Measurements from ENCODE around the gene HAAO. TPM values are rescaled to one million over a fixed set of nuclear protein-coding genes. Genes with fewer than 3 reads are reported as not detected.

The HAAO gene
- total RNA-seq, 2 experiments from 2014 or later = 0.17 TPM; not detected in 1

DNA sequence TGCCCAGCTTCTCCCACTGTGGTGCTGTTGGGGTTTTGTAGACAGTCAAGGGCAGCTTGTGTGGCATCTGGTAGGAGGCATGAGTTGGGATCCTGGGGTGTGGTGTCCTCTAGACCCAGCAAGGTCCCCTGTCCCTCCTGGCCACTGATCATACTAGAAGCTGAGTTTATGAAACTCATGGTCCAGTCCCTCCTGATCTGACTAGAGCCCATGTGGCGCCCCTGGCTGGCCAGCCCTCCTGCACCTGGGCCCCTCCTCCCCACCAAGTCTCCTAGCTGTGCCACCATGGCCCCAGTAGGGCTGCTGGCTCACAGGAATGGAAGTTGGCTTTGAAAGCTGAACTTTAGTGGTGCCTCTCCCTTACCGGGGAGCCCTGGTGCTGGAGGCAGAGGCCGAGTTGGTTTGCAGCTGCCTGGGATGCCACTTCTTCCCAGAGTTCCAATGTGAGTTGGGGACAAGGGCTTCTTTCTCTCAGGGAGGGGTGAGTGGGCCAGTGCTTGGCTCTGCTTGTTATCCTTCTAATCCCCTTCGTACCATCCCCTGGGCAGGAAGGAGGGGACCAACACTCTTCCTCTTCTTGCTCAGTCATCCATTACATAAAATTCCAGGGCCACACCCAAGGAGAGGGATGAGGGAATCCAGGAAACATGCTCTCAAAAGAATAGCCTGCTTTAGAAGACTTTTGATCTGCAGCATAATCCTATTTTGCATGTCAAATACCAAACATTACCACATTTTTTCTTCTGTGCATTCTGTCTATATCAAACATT lies 37.5 kb upstream of the HAAO start:
- no peak for DNase-seq
- ChIA-PET POLR2A (interaction anchor here (1.6 kb wide), 1 partner anchor 19 kb away, joined by 4 read pairs; no protein-coding TSS in a partner anchor), CTCF (interaction anchor here (0.5 to 3.8 kb wide), 10 partner anchors 17 to 777 kb away, joined by 3 to 43 read pairs (median 4); partner anchors contain the start of gene ZFP36L2)
- Mint-ChIP-seq H3K27ac (no peak overlapping the region), H3K4me3 (no peak overlapping the region), H3K27me3 (peaks cover 2% of the 10 kb centered on the region), H3K9me3 (no peaks in the 10 kb centered on the region), H3K4me1 (ENCODE audit: low read depth) (peaks cover 14% of the 10 kb centered on the region), H3K36me3 (no peaks in the 10 kb centered on the region)
- intact Hi-C loops (cut with micrococcal nuclease) = loop anchor here (2.0 to 5.0 kb wide), 2 partner anchors 399 to 652 kb away; no protein-coding TSS in a partner anchor

DNA sequence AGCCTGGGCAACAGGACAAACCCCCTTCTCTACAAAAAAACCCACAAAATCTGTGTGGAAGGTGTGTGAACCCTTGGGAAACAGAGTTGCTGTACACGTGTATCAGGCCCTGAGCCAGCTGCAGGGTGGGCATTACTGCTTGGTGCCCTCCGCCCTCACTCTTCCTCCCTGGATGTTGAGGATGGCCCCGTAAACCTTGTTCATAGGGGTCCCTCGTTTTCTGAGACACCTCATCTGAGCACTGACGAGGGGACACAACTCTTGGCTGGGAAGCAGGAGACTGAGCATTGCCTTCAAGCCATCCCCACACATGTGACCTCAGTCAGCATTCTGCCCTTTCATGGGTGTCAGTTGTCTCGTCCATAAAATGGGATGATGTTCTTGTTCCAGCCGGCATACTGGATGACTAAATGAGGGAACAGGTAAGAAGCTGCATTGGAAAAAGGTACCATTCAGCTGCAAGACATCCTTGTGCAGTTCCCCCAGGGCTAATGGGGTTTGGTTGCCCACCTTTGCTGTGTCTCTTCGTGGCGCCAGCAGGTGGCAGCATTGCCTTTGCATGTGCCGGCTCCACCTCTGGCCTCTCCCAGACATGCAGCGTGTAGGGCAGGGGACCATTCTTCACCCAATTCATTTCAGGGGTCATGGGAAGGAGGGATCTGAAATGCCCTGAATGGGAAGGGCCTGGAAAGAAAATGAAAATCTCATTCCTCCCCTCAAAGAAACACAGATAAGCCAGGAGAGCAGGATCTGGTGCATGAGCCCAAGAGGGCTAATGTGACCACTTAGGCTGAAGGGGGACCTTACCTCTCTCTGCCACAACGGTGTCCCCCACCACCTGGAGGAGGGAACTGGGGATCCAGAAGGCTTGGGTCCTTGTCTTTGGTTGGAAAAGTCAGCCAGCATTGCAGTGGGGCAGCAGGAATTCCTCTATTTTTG lies 36.4 kb upstream of the HAAO start:
- Mint-ChIP-seq H3K27ac (no peak overlapping the region), H3K36me3 (no peaks in the 10 kb centered on the region), H3K4me1 (ENCODE audit: low read depth) (peaks cover 14% of the 10 kb centered on the region), H3K4me3 (no peak overlapping the region), H3K9me3 (no peaks in the 10 kb centered on the region), H3K27me3 (peaks cover 2% of the 10 kb centered on the region)
- POLR2A ChIA-PET = interaction anchor here (1.6 kb wide), 1 partner anchor 18 kb away, joined by 4 read pairs; no protein-coding TSS in a partner anchor
- intact Hi-C loops (cut with micrococcal nuclease) = loop anchor here (2.0 to 5.0 kb wide), 2 partner anchors 400 to 654 kb away; no protein-coding TSS in a partner anchor
- DNase-seq = peak; percentile 78
- CTCF ChIA-PET = interaction anchor here (0.5 to 3.8 kb wide), 20 partner anchors 10 to 752 kb away, joined by 3 to 43 read pairs (median 4); no protein-coding TSS in a partner anchor

DNA sequence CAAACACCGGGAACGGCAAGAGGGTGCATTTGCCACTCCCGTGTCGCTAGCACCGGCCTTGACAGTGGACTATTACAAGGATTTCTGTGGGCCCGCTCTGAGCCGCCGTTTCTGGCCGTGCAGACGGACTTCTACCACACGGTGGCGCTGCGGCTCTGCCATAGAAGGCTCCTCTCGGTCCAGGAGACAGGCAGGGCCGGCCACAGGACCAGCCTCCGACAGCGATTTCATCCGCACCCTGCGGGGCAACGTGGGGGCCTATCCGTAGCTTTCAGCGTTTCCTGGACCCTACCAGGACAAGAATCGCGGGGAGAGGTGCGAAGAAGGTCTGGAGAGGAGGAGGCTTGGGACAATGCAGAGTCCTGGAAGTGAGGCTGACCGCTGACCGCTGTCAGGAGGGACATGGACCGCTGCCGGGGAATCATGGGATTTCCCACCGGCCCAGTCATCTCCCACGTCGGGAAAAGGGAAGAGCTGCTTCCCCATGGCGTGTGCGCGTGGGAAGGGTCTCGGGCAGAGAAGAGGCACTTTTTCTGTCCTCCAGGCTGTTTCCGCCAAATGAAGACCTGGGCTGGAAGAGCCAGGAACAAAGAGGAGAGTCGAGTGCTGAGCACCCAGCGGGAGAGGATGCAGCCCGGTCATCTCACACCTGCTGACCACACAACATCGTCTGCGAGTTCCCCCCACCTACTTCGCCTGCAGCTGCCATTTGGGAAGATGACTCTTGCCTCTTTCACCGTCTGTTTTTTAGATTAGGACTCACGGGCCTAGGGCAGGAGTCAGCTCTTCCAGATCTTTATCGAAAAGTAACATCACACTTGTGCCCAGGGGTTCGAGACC lies 35.5 kb upstream of the HAAO start:
- peak; percentile 86 for DNase-seq
- CTCF ChIA-PET = interaction anchor here (0.7 to 3.8 kb wide), 18 partner anchors 9 to 783 kb away, joined by 3 to 43 read pairs (median 4); no protein-coding TSS in a partner anchor
- Mint-ChIP-seq H3K27me3 (peaks cover 2% of the 10 kb centered on the region), H3K4me1 (ENCODE audit: low read depth) (peaks cover 14% of the 10 kb centered on the region), H3K9me3 (no peaks in the 10 kb centered on the region), H3K27ac (no peak overlapping the region), H3K4me3 (peak overlapping the region; percentile 24), H3K36me3 (no peaks in the 10 kb centered on the region)
- POLR2A ChIA-PET = no interaction called here
- intact Hi-C loops (cut with micrococcal nuclease) = loop anchor here (2.0 to 5.0 kb wide), 3 partner anchors 401 to 781 kb away; no protein-coding TSS in a partner anchor

DNA sequence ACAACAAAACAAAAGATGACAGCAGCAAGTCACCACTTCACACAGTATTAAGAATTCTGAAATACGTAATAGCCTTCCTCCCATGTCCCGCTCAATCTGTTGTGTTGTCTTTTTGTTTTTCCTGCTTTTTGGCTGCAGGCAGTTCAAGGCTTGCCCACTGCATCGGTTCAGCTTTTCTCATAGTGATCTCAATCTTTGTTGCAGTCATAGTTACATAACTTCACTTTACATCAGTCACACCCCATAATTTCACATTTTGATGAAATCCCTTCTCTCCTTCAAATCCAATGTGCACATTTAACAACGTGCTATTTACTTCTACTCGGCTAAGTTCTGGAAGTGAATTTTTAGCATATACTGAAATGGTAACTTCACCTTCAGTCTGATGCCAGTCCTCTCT lies 33.8 kb upstream of the HAAO start:
- ChIA-PET CTCF (interaction anchor here (1.0 to 2.6 kb wide), 2 partner anchors 13 to 15 kb away, joined by 5 to 12 read pairs; no protein-coding TSS in a partner anchor), POLR2A (no interaction called here)
- intact Hi-C loops (cut with micrococcal nuclease) = loop anchor here (2.0 to 5.0 kb wide), 2 partner anchors 656 to 783 kb away; no protein-coding TSS in a partner anchor
- Mint-ChIP-seq H3K4me3 (no peak overlapping the region), H3K36me3 (no peaks in the 10 kb centered on the region), H3K9me3 (no peaks in the 10 kb centered on the region), H3K27ac (no peak overlapping the region), H3K27me3 (peaks cover 2% of the 10 kb centered on the region), H3K4me1 (ENCODE audit: low read depth) (peaks cover 14% of the 10 kb centered on the region)
- no peak for DNase-seq

DNA sequence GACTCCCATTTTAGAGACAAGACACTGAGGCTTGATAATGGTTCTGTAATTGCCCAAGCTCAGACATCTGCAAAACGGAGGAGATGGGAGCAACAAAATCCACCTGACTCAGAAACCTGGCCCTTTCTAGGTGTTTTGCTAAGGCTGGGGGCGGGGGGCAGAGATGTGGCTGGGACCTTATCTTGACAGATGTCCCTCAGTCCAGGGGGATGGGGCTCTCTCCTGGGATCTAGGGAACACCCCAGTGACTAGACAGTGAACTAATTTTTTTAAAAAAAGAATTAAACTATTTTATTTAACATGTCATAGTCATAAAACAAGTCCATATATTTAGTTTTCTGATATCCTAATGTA lies 32.0 kb upstream of the HAAO start:
- POLR2A ChIA-PET = interaction anchor here (1.4 kb wide), 1 partner anchor 13 kb away, joined by 7 read pairs; no protein-coding TSS in a partner anchor
- Mint-ChIP-seq H3K9me3 (no peaks in the 10 kb centered on the region), H3K36me3 (no peaks in the 10 kb centered on the region), H3K27me3 (peaks cover 5% of the 10 kb centered on the region), H3K4me3 (no peak overlapping the region), H3K27ac (no peak overlapping the region), H3K4me1 (ENCODE audit: low read depth) (peaks cover 14% of the 10 kb centered on the region)
- no peak for DNase-seq
- intact Hi-C loops (cut with micrococcal nuclease) = no loop called here
- CTCF ChIA-PET = interaction anchor here (0.8 kb wide), 1 partner anchor 11 kb away, joined by 3 read pairs; no protein-coding TSS in a partner anchor

DNA sequence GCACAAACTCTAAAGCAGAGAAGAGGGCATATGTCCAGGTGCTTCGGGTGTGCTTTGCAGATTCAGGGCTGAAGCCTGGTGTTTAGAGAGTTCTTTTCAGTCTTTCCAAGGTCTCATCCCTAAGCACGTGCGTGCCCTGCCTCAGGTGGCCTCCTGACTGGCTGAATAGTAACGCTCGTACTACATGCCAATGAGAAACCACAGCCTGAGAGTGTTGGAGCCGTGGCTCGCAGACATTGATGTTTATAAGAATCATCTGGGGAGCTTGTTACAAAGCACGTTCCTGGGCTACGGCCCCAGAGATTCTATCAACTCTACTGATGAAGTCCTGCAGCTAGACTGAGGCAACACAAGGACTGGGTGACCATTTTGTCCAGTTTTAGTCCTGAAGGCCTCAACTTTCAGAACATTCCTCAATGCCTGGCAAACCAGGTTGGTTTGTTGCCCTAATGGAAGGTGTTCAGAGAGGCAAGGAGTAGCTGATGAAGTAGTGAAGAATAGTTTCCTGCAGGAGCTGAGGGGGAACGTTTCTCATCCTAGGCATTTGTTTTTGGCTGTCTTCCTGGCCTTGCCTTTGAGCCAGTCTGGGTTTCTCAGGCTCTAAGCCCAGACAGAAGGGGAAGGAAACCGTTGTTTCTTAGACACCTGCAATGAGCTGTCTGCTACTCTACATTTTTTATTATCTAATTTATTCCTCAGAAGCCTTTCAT lies 31.5 kb upstream of the HAAO start:
- Mint-ChIP-seq H3K27me3 (peaks cover 5% of the 10 kb centered on the region), H3K27ac (no peak overlapping the region), H3K9me3 (no peaks in the 10 kb centered on the region), H3K4me3 (no peak overlapping the region), H3K4me1 (ENCODE audit: low read depth) (peaks cover 12% of the 10 kb centered on the region), H3K36me3 (no peaks in the 10 kb centered on the region)
- POLR2A ChIA-PET = interaction anchor here (1.4 kb wide), 1 partner anchor 13 kb away, joined by 7 read pairs; no protein-coding TSS in a partner anchor
- intact Hi-C loops (cut with micrococcal nuclease) = no loop called here
- CTCF ChIA-PET = interaction anchor here (0.8 to 1.3 kb wide), 2 partner anchors 11 kb away, joined by 3 to 5 read pairs; no protein-coding TSS in a partner anchor
- DNase-seq = no peak

DNA sequence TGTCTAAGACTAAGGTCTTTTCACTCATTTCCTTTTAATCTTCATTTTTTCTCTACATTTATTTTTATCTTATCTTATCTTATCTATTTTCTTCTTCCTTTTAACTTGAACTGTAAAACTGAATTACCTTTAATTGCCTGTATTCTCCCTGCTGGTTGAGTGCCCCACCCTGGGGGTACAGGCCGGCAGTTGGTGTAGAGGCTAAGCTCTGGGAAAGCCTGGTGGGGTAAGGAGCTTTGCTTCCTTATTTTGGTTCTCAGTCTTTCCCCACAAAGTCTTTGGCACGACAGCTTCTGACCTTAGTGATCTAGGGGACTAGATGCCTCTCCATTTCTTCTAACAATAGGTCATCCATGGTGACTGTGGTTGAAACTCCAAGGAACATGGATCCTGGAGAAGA lies 26.8 kb upstream of the HAAO start:
- no peak for DNase-seq
- Mint-ChIP-seq H3K4me3 (no peak overlapping the region), H3K9me3 (no peaks in the 10 kb centered on the region), H3K27me3 (peaks cover 3% of the 10 kb centered on the region), H3K36me3 (no peaks in the 10 kb centered on the region), H3K27ac (no peak overlapping the region), H3K4me1 (ENCODE audit: low read depth) (no peaks in the 10 kb centered on the region)
- ChIA-PET POLR2A (interaction anchor here (2.4 kb wide), 1 partner anchor 8 kb away, joined by 7 read pairs; no protein-coding TSS in a partner anchor), CTCF (interaction anchor here (0.8 to 2.0 kb wide), 2 partner anchors 9 to 13 kb away, joined by 3 to 8 read pairs; no protein-coding TSS in a partner anchor)
- intact Hi-C loops (cut with micrococcal nuclease) = no loop called here

DNA sequence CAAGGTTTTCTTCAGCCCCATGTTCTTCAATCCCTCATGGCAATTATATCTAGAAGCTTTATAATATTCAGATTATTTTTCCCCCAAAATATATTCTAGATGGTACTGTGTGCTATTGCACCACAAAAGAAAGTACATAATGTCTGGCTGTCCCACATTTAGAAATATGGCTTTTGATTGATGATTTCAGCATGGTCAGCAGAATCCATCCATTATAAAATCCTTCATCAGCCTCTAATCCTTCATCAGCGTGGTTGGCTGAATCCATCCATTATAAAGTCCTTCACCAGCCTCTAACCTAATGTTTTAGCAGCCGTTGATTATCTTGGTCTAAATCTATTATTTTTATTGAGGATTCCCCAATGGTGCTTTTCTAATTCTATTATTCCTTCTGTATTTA lies 23.3 kb upstream of the HAAO start:
- no peak for DNase-seq
- Mint-ChIP-seq H3K4me1 (ENCODE audit: low read depth) (peaks cover 3% of the 10 kb centered on the region), H3K27me3 (peaks cover 3% of the 10 kb centered on the region), H3K36me3 (peaks cover 2% of the 10 kb centered on the region), H3K9me3 (no peaks in the 10 kb centered on the region), H3K4me3 (no peak overlapping the region), H3K27ac (no peak overlapping the region)
- ChIA-PET POLR2A (no interaction called here), CTCF (interaction anchor here (7.4 kb wide), 1 partner anchor 14 kb away, joined by 43 read pairs; no protein-coding TSS in a partner anchor)
- intact Hi-C loops (cut with micrococcal nuclease) = no loop called here

DNA sequence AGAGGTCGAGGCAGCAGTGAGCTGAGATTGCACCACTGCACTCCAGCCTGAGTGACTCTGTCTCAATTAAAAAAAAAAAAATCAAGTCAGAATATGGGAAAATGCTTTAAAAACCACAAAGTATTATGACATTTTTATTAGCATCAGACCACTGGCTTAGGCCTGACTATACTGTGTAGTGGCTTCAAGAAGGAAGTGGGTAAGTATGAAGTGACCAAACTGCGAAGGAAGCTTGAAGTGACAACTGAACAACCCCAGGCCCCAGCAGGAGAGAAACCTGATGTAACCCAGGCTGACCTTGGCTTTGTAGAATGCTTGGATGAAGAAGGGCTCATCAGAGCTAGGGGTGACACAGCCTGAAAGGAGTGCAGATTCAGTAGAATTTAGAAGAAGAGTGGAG lies 21.4 kb upstream of the HAAO start:
- Mint-ChIP-seq H3K27me3 (peaks cover 1% of the 10 kb centered on the region), H3K4me3 (no peak overlapping the region), H3K27ac (no peak overlapping the region), H3K4me1 (ENCODE audit: low read depth) (peaks cover 12% of the 10 kb centered on the region), H3K9me3 (no peaks in the 10 kb centered on the region), H3K36me3 (peaks cover 6% of the 10 kb centered on the region)
- intact Hi-C loops (cut with micrococcal nuclease) = loop anchor here (5.0 kb wide), 1 partner anchor 246 kb away; the partner anchor contains the start of gene MTA3
- CTCF ChIA-PET = interaction anchor here (0.6 to 7.4 kb wide), 4 partner anchors 10 to 671 kb away, joined by 3 to 43 read pairs (median 3); no protein-coding TSS in a partner anchor
- DNase-seq = no peak
- POLR2A ChIA-PET = no interaction called here

DNA sequence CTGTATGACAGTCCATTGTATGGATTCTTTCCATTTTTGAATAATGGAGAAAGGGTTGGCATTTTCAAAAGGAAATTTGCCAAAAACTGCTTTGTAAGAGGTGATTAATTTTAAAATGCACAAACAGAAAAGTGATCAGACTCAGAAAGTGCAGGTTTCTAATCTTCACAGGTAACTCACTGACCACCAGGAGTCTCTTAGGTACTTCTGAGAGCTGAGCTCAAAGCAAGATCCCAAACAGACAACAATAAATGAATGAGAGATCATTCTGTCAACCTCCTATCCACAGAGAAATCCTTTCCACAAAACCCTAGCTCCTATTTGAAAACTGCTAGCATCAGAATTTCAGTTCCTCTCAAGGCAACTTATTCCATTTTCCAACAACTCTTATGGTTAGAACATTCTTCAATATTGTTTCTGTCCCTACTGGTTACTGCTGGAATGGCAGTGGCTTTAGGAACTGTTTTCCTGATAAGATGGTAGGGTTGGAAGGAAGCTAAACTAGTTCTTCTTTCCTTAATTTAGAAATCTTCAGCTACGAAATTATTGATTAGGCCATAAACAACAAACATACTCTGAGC lies 20.6 kb upstream of the HAAO start:
- peak overlapping the region; percentile 33 for H3K27ac Mint-ChIP-seq
- H3K27me3 Mint-ChIP-seq = peaks cover 1% of the 10 kb centered on the region
- peaks cover 6% of the 10 kb centered on the region for H3K36me3 Mint-ChIP-seq
- H3K4me3 Mint-ChIP-seq = no peak overlapping the region
- intact Hi-C loops (cut with micrococcal nuclease) = loop anchor here (5.0 kb wide), 1 partner anchor 246 kb away; the partner anchor contains the start of gene MTA3
- DNase-seq = no peak
- POLR2A ChIA-PET = no interaction called here
- H3K9me3 Mint-ChIP-seq = no peaks in the 10 kb centered on the region
- H3K4me1 Mint-ChIP-seq (ENCODE audit: low read depth) = peaks cover 12% of the 10 kb centered on the region
- CTCF ChIA-PET = interaction anchor here (0.6 to 7.4 kb wide), 5 partner anchors 10 to 672 kb away, joined by 3 to 43 read pairs (median 3); no protein-coding TSS in a partner anchor
